Measurements from ENCODE around the gene TASL. TPM values are rescaled to one million over a fixed set of nuclear protein-coding genes. Genes with fewer than 3 reads are reported as not detected.
"Not testable (repeated sequence)": the region's sequence is repeated elsewhere in the genome, so short reads cannot be mapped to it uniquely, and the experiment has no call there.

The TASL gene
- polyA plus RNA-seq, 2 donors: 0.08 to 0.16 TPM

- H3K27me3 ChIP-seq (ENCODE audit: control insufficient read depth in 1 of 2, insufficient read depth in 2 of 2, low read length in 2 of 2): no peaks in the 10 kb centered on the region
- no peaks in the 10 kb centered on the region for H3K9me3 ChIP-seq (ENCODE audit: control insufficient read depth in 2 of 2, insufficient read depth in 1 of 2, low read depth in 1 of 2, low read length in 1 of 2)
- H3K4me1 ChIP-seq (ENCODE audit: control insufficient read depth in 2 of 2, insufficient read depth in 2 of 2, low read length in 1 of 2): no peaks in the 10 kb centered on the region
- 37 to 41% methylated on average over 2 of the region's 2 CpGs for WGBS, 2 donors
- H3K36me3 ChIP-seq (ENCODE audit: control insufficient read depth in 2 of 2, insufficient read depth in 2 of 2, low read length in 1 of 2): no peaks in the 10 kb centered on the region
- no peak overlapping the region for H3K4me3 ChIP-seq (ENCODE audit: low read depth in 1 of 2, low read length in 2 of 2)
- no peak overlapping the region for H3K27ac ChIP-seq (ENCODE audit: low read depth in 2 of 2, low read length in 1 of 2)
Measured at GRCh38 chrX:30610026-30610425, 32.5 kb upstream of the TASL start.

DNA sequence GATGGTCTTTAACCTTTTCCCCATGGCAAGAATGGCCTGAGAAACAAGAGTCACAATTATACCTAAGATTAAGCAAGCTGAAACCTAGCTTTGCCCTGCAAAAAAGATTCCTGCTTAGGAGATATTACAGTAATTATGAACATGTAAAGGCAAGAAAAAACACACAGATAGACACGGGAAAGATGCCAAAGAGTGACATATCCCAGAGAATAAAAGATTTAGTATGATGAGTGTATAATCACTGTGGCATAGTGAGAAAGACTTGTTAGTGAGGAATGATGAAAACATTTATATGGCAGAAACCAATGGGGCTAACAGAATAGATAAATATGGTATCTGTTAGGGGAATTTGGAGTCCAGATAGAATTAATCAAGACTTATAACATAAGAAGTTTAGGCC, 29.6 kb upstream of the TASL start:
- H3K9me3 ChIP-seq (ENCODE audit: control insufficient read depth in 2 of 2, insufficient read depth in 1 of 2, low read depth in 1 of 2, low read length in 1 of 2): no peaks in the 10 kb centered on the region
- no peaks in the 10 kb centered on the region for H3K4me1 ChIP-seq (ENCODE audit: control insufficient read depth in 2 of 2, insufficient read depth in 2 of 2, low read length in 1 of 2)
- peak overlapping the region in 1 of 2 donors; percentile 68 for H3K27ac ChIP-seq (ENCODE audit: low read depth in 2 of 2, low read length in 1 of 2)
- H3K4me3 ChIP-seq (ENCODE audit: low read depth in 1 of 2, low read length in 2 of 2): no peak overlapping the region
- no peaks in the 10 kb centered on the region for H3K36me3 ChIP-seq (ENCODE audit: control insufficient read depth in 2 of 2, insufficient read depth in 2 of 2, low read length in 1 of 2)
- H3K27me3 ChIP-seq (ENCODE audit: control insufficient read depth in 1 of 2, insufficient read depth in 2 of 2, low read length in 2 of 2): no peaks in the 10 kb centered on the region
- WGBS, 2 donors: 24 to 38% methylated on average over 1 of the region's 1 CpG

- H3K27ac ChIP-seq (ENCODE audit: low read depth in 2 of 2, low read length in 1 of 2); H3K4me1 ChIP-seq (ENCODE audit: control insufficient read depth in 2 of 2, insufficient read depth in 2 of 2, low read length in 1 of 2); H3K36me3 ChIP-seq (ENCODE audit: control insufficient read depth in 2 of 2, insufficient read depth in 2 of 2, low read length in 1 of 2); H3K4me3 ChIP-seq (ENCODE audit: low read depth in 1 of 2, low read length in 2 of 2); H3K9me3 ChIP-seq (ENCODE audit: control insufficient read depth in 2 of 2, insufficient read depth in 1 of 2, low read depth in 1 of 2, low read length in 1 of 2); H3K27me3 ChIP-seq (ENCODE audit: control insufficient read depth in 1 of 2, insufficient read depth in 2 of 2, low read length in 2 of 2): not testable (repeated sequence)
- 66 to 87% methylated on average over 3 to 7 of the region's 15 CpGs for WGBS, 2 donors
Measured at GRCh38 chrX:30600269-30601176, 23.0 kb upstream of the TASL start.

DNA sequence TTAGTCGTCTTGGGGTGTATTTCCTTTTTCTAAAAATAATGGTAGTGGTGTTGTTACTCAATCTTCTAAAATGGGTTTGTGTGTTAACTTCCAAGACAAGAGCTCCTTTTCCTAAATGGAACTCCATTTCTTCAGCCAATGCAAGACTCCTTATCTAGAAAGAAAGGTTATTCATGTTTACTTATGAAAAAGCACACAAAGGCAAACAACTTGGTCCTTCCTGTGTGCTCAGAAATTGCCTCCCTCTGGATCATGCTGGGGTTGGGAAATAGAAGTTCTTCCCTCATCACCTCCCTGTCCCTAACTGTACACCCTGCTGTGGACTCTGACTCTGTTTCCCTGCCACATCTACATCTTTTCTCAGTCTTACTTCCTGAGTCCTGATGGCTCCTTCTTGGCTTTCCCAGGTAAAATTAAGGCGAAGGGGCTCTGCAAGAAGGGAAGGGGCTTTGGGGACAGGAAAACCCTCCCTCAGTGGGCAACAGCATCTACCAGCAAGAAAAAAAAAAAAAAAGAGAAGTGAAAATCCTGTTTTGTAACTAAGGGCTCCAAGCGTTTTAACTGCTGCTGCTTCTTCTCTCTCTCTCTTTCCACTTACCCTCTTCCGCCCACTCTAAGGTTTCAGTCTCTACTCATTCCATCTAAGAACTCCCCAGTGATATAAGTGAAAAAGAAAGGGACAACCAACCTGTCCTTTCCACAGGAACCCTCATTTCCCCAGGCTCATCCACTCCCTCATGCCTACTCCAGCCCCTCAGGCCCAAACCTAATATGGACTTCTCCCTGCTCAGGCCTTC, 19.8 kb upstream of the TASL start:
- Histone ChIP-seq H3K36me3 (ENCODE audit: control insufficient read depth in 2 of 2, insufficient read depth in 2 of 2, low read length in 1 of 2) (no peaks in the 10 kb centered on the region), H3K27ac (ENCODE audit: low read depth in 2 of 2, low read length in 1 of 2) (no peak overlapping the region), H3K9me3 (ENCODE audit: control insufficient read depth in 2 of 2, insufficient read depth in 1 of 2, low read depth in 1 of 2, low read length in 1 of 2) (no peaks in the 10 kb centered on the region), H3K4me3 (ENCODE audit: low read depth in 1 of 2, low read length in 2 of 2) (no peak overlapping the region), H3K4me1 (ENCODE audit: control insufficient read depth in 2 of 2, insufficient read depth in 2 of 2, low read length in 1 of 2) (no peaks in the 10 kb centered on the region), H3K27me3 (ENCODE audit: control insufficient read depth in 1 of 2, insufficient read depth in 2 of 2, low read length in 2 of 2) (no peaks in the 10 kb centered on the region)
- WGBS, 2 donors: 56 to 74% methylated on average over 4 of the region's 4 CpGs

GRCh38 chrX:30593440-30594200, 16.1 kb upstream of the TASL start:
- 42 to 67% methylated on average over 6 of the region's 6 CpGs for WGBS, 2 donors
- Histone ChIP-seq H3K27ac (ENCODE audit: low read depth in 2 of 2, low read length in 1 of 2) (no peak overlapping the region), H3K4me3 (ENCODE audit: low read depth in 1 of 2, low read length in 2 of 2) (no peak overlapping the region), H3K27me3 (ENCODE audit: control insufficient read depth in 1 of 2, insufficient read depth in 2 of 2, low read length in 2 of 2) (no peaks in the 10 kb centered on the region), H3K4me1 (ENCODE audit: control insufficient read depth in 2 of 2, insufficient read depth in 2 of 2, low read length in 1 of 2) (no peaks in the 10 kb centered on the region), H3K36me3 (ENCODE audit: control insufficient read depth in 2 of 2, insufficient read depth in 2 of 2, low read length in 1 of 2) (no peaks in the 10 kb centered on the region), H3K9me3 (ENCODE audit: control insufficient read depth in 2 of 2, insufficient read depth in 1 of 2, low read depth in 1 of 2, low read length in 1 of 2) (no peaks in the 10 kb centered on the region)

DNA sequence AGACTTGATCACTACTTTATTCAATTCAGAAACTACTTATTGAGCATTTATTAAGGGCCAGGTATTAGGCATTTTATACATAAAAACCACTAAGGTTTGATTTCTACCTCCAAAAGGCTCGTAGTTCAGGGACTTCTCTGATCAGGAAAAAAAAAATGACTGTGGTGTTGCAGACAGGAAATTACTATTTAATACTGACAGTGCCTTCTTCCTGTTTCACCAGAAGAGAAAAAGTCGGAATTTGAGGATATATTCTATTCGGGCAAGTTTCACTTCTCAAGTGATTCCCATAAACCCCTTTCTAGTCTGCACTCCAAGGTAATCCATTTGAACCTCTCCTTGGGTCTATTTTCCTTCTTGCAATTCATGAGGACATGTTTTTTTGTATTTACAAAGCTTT, 15.3 kb upstream of the TASL start:
- H3K27ac ChIP-seq (ENCODE audit: low read depth in 2 of 2, low read length in 1 of 2): no peak overlapping the region

GRCh38 chrX:30590368-30590767, 12.8 kb upstream of the TASL start:
- H3K4me1 ChIP-seq (ENCODE audit: control insufficient read depth in 2 of 2, insufficient read depth in 2 of 2, low read length in 1 of 2): no peaks in the 10 kb centered on the region
- no peaks in the 10 kb centered on the region for H3K27me3 ChIP-seq (ENCODE audit: control insufficient read depth in 1 of 2, insufficient read depth in 2 of 2, low read length in 2 of 2)
- no peaks in the 10 kb centered on the region for H3K9me3 ChIP-seq (ENCODE audit: control insufficient read depth in 2 of 2, insufficient read depth in 1 of 2, low read depth in 1 of 2, low read length in 1 of 2)
- H3K36me3 ChIP-seq (ENCODE audit: control insufficient read depth in 2 of 2, insufficient read depth in 2 of 2, low read length in 1 of 2): no peaks in the 10 kb centered on the region
- no peak overlapping the region for H3K4me3 ChIP-seq (ENCODE audit: low read depth in 1 of 2, low read length in 2 of 2)
- 74 to 82% methylated on average over 3 of the region's 3 CpGs for WGBS, 2 donors
- H3K27ac ChIP-seq (ENCODE audit: low read depth in 2 of 2, low read length in 1 of 2): no peak overlapping the region

More for the DNA sequence above, 15.3 kb upstream of the TASL start:
- WGBS, 2 donors: 64 to 65% methylated on average over 3 of the region's 3 CpGs
- Histone ChIP-seq H3K4me1 (ENCODE audit: control insufficient read depth in 2 of 2, insufficient read depth in 2 of 2, low read length in 1 of 2) (no peaks in the 10 kb centered on the region), H3K36me3 (ENCODE audit: control insufficient read depth in 2 of 2, insufficient read depth in 2 of 2, low read length in 1 of 2) (no peaks in the 10 kb centered on the region), H3K27me3 (ENCODE audit: control insufficient read depth in 1 of 2, insufficient read depth in 2 of 2, low read length in 2 of 2) (no peaks in the 10 kb centered on the region), H3K4me3 (ENCODE audit: low read depth in 1 of 2, low read length in 2 of 2) (no peak overlapping the region), H3K9me3 (ENCODE audit: control insufficient read depth in 2 of 2, insufficient read depth in 1 of 2, low read depth in 1 of 2, low read length in 1 of 2) (no peaks in the 10 kb centered on the region)

GRCh38 chrX:30589146-30589888, 11.8 kb upstream of the TASL start:
- Histone ChIP-seq H3K4me1 (ENCODE audit: control insufficient read depth in 2 of 2, insufficient read depth in 2 of 2, low read length in 1 of 2) (no peaks in the 10 kb centered on the region), H3K27me3 (ENCODE audit: control insufficient read depth in 1 of 2, insufficient read depth in 2 of 2, low read length in 2 of 2) (no peaks in the 10 kb centered on the region), H3K4me3 (ENCODE audit: low read depth in 1 of 2, low read length in 2 of 2) (no peak overlapping the region), H3K9me3 (ENCODE audit: control insufficient read depth in 2 of 2, insufficient read depth in 1 of 2, low read depth in 1 of 2, low read length in 1 of 2) (no peaks in the 10 kb centered on the region), H3K27ac (ENCODE audit: low read depth in 2 of 2, low read length in 1 of 2) (no peak overlapping the region), H3K36me3 (ENCODE audit: control insufficient read depth in 2 of 2, insufficient read depth in 2 of 2, low read length in 1 of 2) (no peaks in the 10 kb centered on the region)
- WGBS, 2 donors: 75 to 76% methylated on average over 5 of the region's 5 CpGs

- H3K4me1 ChIP-seq (ENCODE audit: control insufficient read depth in 2 of 2, insufficient read depth in 2 of 2, low read length in 1 of 2): no peaks in the 10 kb centered on the region
- no peaks in the 10 kb centered on the region for H3K36me3 ChIP-seq (ENCODE audit: control insufficient read depth in 2 of 2, insufficient read depth in 2 of 2, low read length in 1 of 2)
- H3K4me3 ChIP-seq (ENCODE audit: low read depth in 1 of 2, low read length in 2 of 2): no peak overlapping the region
- no peaks in the 10 kb centered on the region for H3K9me3 ChIP-seq (ENCODE audit: control insufficient read depth in 2 of 2, insufficient read depth in 1 of 2, low read depth in 1 of 2, low read length in 1 of 2)
- no peak overlapping the region for H3K27ac ChIP-seq (ENCODE audit: low read depth in 2 of 2, low read length in 1 of 2)
- 52 to 73% methylated on average over 1 of the region's 1 CpG for WGBS, 2 donors
- H3K27me3 ChIP-seq (ENCODE audit: control insufficient read depth in 1 of 2, insufficient read depth in 2 of 2, low read length in 2 of 2): no peaks in the 10 kb centered on the region
Measured at GRCh38 chrX:30586516-30586915, 8.9 kb upstream of the TASL start.
